NCI-H146 (cell line): Measurements from ENCODE around the gene NR1H2.

ENCODE experiments used
- DNase-seq: peaks from one replicate; lab custom pipeline; 2025; lab: John Stamatoyannopoulos, UW

The NR1H2 gene

DNA sequence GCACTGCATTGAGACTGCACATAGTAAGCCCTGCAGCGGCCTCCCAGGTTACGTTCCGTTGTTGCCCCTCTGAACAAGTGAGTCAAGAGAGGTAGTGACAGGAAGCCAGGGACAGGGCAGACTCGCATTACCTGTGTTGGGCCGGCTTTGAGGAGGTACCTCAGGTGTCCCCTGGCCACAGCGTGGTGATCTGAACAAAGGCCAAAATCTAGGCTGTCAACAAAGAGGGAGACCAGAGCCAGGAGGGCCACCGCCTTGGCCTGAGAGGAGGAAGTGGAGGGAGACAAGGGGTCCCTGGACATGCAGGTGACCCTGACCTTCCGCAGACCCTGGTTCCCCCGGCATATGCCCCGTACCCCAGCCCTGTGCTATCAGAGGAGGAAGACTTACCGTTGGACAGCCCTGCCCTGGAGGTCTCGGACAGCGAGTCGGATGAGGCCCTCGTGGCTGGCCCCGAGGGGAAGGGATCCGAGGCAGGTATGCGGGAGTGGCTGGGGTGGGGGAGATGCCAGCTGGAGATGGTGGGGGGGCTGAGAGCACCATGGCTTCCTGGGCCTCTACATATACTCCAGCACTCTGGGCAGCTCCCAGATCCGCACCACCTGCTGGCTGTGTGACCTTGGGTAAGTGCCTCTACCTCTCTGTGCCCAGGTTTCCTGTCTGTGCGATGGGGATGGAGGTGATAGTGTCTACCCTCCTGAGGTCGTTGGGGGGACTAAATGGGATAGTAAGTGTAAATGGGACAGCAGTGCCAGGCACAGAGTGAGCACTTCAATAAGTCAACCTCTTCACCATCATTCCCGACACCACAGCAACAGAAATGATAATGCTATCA is 47.2 kb downstream of the NR1H2 start:
- DNase-seq: no peak

DNA sequence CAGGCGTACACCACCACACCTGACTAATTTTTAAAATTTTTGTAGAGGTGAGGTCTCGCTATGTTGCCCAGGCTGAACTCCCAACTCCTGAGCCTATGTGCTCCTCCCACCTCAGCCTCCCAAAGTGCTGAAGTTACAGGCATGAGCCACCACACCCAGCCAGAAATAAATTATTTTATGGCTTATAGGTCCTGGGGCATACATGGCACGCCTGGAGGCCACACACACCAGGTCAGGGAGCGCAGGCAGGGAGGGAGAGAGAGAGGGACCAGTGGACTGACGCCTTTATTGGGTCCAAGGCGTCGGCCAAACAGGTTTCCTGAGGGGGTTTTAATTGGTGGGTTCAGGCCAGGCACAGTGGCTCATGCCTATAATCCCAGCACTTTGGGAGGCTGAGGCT is 49.3 kb downstream of the NR1H2 start:
- DNase-seq: no peak

DNA sequence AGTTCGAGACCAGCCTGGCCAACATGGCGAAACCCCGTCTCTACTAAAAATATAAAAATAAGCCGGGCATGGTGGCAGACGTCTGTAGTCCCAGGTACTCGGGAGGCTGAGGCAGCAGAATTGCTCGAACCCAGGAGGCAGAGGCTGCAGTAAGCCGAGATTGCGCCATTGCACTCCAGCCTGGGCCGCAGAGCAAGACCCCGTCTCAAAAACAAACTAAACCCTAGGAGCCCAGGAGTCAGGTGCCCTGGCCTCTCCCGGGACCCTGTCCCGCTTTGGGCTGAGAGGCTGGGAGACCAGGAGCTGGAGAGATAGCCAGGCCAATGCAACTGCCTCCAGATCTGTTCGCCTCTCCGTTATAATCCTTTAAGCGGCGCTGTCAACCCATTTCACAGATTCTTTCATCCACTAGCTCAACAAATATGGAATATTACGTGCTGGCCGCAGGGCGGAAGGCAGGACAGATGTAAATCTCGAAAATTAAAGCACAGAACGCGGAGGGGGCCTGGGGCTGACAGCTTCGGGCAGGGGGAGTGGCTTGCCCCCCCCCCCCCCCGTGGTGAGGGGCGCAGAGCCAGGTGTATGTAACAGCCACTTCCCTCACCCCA is 51.2 kb downstream of the NR1H2 start:
- no peak for DNase-seq

DNA sequence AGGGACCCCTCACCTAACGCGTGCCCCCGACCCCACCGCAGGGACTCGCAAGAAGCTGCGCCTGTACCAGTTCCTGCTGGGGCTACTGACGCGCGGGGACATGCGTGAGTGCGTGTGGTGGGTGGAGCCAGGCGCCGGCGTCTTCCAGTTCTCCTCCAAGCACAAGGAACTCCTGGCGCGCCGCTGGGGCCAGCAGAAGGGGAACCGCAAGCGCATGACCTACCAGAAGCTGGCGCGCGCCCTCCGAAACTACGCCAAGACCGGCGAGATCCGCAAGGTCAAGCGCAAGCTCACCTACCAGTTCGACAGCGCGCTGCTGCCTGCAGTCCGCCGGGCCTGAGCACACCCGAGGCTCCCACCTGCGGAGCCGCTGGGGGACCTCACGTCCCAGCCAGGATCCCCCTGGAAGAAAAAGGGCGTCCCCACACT is 51.8 kb downstream of the NR1H2 start:
- no peak for DNase-seq

DNA sequence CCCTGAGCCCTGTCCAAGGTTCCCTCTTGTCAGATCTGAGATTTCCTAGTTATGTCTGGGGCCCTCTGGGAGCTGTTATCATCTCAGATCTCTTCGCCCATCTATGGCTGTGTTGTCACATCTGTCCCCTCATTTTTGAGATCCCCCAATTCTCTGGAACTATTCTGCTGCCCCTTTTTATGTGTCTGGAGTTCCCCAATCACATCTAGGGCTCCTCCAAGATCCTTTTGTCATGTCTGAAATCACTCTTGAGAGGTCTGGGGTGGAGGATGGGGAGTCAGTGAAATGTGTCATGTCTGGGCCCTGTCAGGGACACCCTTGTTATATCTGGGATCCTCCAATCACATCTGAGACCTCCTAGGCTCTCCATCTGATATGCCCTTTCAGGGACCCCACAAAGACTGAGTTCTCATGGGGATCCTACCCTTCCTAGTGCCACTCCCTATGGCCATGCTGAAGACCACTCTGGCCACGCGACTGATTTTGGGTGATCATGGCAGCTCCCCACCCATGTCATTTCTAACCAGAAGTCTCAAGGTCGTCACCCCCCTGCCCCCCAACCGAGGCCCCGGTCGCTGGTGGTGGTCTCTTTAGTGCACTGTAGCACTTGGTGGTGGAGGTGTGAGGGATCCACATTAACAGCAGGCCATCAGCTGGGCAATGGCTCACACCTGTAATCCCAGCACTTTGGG is 52.7 kb downstream of the NR1H2 start:
- no peak for DNase-seq

DNA sequence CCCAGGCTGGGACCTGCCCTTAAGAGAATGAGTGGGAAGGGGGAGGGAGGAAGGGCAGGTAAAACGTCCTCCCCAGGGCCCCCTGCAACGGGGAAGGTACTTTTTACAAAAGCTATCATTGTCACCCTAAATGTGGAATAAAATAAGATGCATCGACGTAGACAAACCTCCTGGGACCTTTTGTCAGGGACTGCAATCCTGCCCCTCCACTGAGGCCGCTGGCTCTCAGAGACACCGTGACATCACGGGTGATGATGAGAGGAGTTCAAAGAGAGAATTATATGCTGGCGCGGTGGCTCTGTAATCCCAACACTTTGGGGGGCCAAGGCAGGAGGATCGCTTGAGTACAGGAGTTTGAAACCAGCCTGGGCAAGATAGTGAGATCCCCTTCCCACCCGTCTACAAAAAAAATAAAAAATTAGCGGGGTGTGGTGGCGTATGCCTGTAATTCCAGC is 54.7 kb downstream of the NR1H2 start:
- no peak for DNase-seq

DNA sequence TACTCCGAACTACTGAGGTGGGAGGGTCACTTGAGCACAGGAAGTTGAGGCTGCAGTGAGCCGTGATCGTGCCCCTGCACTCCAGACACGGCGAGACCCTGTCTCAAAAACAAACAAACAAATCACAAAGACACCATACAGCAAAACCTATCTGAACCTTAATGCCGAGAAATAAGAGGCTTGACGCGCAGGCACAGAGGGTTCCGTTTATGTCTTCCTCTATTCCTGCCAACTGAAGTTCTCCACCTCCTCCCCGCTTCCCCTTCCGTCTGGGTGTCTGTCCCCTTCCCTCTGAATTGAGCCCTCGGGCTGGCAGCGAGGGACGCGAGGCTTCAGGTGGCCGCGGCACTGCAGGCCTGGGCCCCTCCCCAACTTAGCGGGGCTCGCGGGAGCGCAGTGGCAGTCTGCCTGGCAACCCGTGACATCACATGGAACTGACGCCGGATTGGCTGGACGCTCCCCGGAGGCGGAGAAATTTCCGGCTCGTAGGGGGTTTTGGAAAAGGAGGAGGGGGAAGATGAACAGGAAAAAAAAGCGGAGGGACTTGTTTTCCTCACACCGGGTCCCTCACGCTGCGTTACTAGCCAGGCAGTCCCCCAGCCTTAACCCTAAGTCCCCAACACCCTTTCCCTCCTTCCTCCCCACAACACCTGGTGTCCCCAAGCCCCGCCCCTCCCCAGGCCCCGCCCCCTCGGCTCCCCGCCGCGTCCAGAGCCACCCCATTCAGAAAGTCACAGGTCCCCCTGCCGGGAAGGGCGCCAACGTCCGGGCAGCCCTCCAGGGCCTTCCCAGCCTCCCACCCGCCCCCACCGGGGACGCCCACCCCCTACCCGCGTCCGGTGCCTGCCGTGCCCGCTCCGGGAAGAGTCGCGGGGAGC is 55.3 kb downstream of the NR1H2 start:
- peak; percentile 87 for DNase-seq

DNA sequence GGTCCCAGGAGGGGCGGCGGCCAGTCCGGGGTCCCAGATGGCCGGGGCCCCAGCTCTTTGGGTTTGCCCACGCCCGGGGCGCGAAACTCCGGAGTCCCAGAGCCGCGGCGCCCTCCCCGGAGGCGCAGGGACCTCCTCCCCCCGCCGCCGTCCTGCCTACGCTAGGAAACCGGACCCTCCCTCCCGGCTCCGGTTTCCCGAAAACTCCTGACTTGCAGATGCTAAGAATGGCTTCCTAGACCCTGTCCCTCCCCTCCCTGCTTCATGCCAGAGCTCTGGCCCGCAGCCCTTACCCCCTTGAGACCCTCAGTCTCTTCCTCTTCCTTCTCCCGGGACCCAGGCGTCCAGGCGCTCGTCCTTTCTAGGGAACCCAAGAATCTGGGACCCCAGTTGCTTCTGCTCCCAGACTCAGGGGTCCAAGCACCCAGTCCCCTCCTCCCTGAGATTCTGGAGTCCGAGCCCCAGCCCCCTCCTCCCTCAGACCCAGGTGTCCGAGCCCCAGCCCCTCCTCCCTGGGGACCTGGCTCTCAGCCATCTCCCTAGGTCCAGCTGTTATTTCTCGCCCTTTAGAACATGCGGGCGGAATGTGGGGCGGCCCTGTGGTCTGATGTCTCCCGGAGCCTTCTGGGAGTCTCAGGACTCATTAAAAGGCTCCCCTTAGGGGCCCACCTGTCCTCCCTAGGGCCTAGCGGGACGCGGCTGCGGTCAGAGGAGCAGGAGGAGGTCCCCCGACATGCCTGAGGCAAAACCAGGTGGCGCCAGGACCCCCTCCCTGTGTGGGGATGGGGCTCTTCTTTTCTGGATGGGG is 56.2 kb downstream of the NR1H2 start, which contains the start of gene MYBPC2:
MYBPC2 (plus strand) TSS at position 672 of the 808 bp plus-strand sequence; CDS start at position 734, 62 bp downstream.
- DNase-seq: peak; percentile 74
